HepG2 (cell line): ENCODE measurements around the gene CPNE2. TPM values are rescaled to one million over a fixed set of nuclear protein-coding genes. Genes with fewer than 3 reads are reported as not detected.

Experiments
- FOSL2 ChIP-seq: sonication (generic); formaldehyde crosslinking; IDR thresholded peaks from 2 replicates; pipeline ENCODE4 v1.4.0; 2020; ENCODE audit warnings: missing genetic modification reagents
- FOXA1 ChIP-seq, 2 experiments: fragments of 450-650 bp in 1 of 2; sonication (generic) in 1 of 2; formaldehyde crosslinking in 1 of 2; IDR thresholded peaks; 2 replicates each; pipeline versions ENCODE4 v1.4.0 to v1.6.1; 2016 to 2020; ENCODE audit warnings: missing genetic modification reagents in 1 of 2
- HMGXB4 ChIP-seq, 2 experiments: sonication (generic) in 1 of 2; formaldehyde crosslinking in 1 of 2; IDR thresholded peaks; 2 replicates each; pipeline versions ENCODE4 v1.4.0 to v1.6.1; 2018 to 2020; ENCODE audit warnings: missing genetic modification reagents in 2 of 2, borderline replicate concordance in 1 of 2, low read depth in 1 of 2, mild to moderate bottlenecking in 1 of 2, missing biosample characterization in 1 of 2
- IRF9 ChIP-seq: sonication (generic); formaldehyde crosslinking; IDR thresholded peaks from 2 replicates; pipeline ENCODE4 v1.8.0; 2022; ENCODE audit warnings: missing genetic modification reagents, mild to moderate bottlenecking, borderline replicate concordance
- JARID2 ChIP-seq: sonication (generic); formaldehyde crosslinking; IDR thresholded peaks from 2 replicates; pipeline ENCODE4 v1.8.1; 2023; ENCODE audit warnings: missing genetic modification reagents, inconsistent platforms; ENCODE audit not compliant: insufficient replicate concordance
- MXD4 ChIP-seq: IDR thresholded peaks from 2 replicates; pipeline ENCODE4 v1.6.1; 2016; ENCODE audit warnings: mild to moderate bottlenecking, missing biosample characterization, missing genetic modification reagents
- NR2F6 ChIP-seq, 2 experiments: IDR thresholded peaks; 2 replicates each; pipeline ENCODE4 v1.6.1; 2016; ENCODE audit warnings: antibody characterized with exemption in 1 of 2, mild to moderate bottlenecking in 1 of 2
- SAFB2 ChIP-seq: sonication (generic); formaldehyde crosslinking; IDR thresholded peaks from 2 replicates; pipeline ENCODE4 v1.5.1; 2020; ENCODE audit warnings: missing genetic modification reagents, low read depth, mild to moderate bottlenecking, borderline replicate concordance
- TBX2 ChIP-seq: sonication (generic); formaldehyde crosslinking; IDR thresholded peaks from 2 replicates; pipeline ENCODE4 v1.5.0; 2020; ENCODE audit warnings: missing genetic modification reagents, mild to moderate bottlenecking, borderline replicate concordance
- ZBTB44 ChIP-seq: sonication (generic); formaldehyde crosslinking; IDR thresholded peaks from 2 replicates; pipeline ENCODE4 v1.4.0; 2020; ENCODE audit warnings: missing genetic modification reagents
- ZMYM4 ChIP-seq: sonication (generic); formaldehyde crosslinking; IDR thresholded peaks from 2 replicates; pipeline ENCODE4 v1.8.1; 2023; ENCODE audit warnings: mild to moderate bottlenecking, missing genetic modification reagents
- ZNF224 ChIP-seq: sonication (generic); formaldehyde crosslinking; IDR thresholded peaks from 2 replicates; pipeline ENCODE4 v1.5.0; 2020; ENCODE audit warnings: mild to moderate bottlenecking, missing genetic modification reagents
- ZNF274 ChIP-seq: sonication (generic); formaldehyde crosslinking; IDR thresholded peaks from 2 replicates; pipeline ENCODE4 v1.5.1; 2020; ENCODE audit warnings: mild to moderate bottlenecking, missing genetic modification reagents
- ZNF333 ChIP-seq: sonication (generic); formaldehyde crosslinking; IDR thresholded peaks from 2 replicates; pipeline ENCODE4 v1.4.0; 2020; ENCODE audit warnings: mild to moderate bottlenecking, missing genetic modification reagents, borderline replicate concordance
- ZNF414 ChIP-seq: sonication (generic); formaldehyde crosslinking; IDR thresholded peaks from 2 replicates; pipeline ENCODE4 v1.5.0; 2020; ENCODE audit warnings: missing genetic modification reagents
- ZNF572 ChIP-seq: sonication (generic); formaldehyde crosslinking; IDR thresholded peaks from 2 replicates; pipeline ENCODE4 v1.5.1; 2020; ENCODE audit warnings: mild to moderate bottlenecking, missing genetic modification reagents
- ZNF879 ChIP-seq: sonication (generic); formaldehyde crosslinking; IDR thresholded peaks from 2 replicates; pipeline ENCODE4 v1.8.1; 2023; ENCODE audit warnings: missing genetic modification reagents
- ZZZ3 ChIP-seq: sonication (generic); formaldehyde crosslinking; IDR thresholded peaks from 2 replicates; pipeline ENCODE4 v1.4.0; 2020; ENCODE audit warnings: missing genetic modification reagents, mild to moderate bottlenecking, borderline replicate concordance
- polyA plus RNA-seq, 8 experiments: library from polyadenylated mRNA; depleted of rRNA in 3 of 8; stranded (reverse) in 7 of 8; unstranded in 1 of 8; fragments of >200 nt; fragmentation: Illumina TruSeq in 4 of 8; extraction: Trizol in 4 of 8; gene quantifications; 2 replicates each; pipeline versions ENCODE4 v1.2.1 to v1.2.3, GENCODE V29; 2011 to 2016; ENCODE audit warnings: low read depth in 4 of 8, missing spikeins in 1 of 8, mixed read lengths in 1 of 8; ENCODE audit not compliant: insufficient read depth in 1 of 8
- total RNA-seq, 5 experiments: library from RNA; depleted of rRNA; stranded (reverse); fragments of >200 nt; fragmentation: Illumina TruSeq; extraction: Trizol; gene quantifications; 2 replicates each; pipeline ENCODE4 v1.2.3, GENCODE V29; 2016; ENCODE audit warnings: low read depth in 1 of 5
- TF ChIP-seq, protein P1 (sequence below): sonication (generic); formaldehyde crosslinking; IDR thresholded peaks from 2 replicates; pipeline ENCODE4 v1.4.0; 2020; ENCODE audit warnings: missing genetic modification reagents

The CPNE2 gene
- total and polyA plus RNA-seq, 2 of the 13 experiments (the other 11 are each of a cell fraction or from before 2014, with no cell fraction given) = 10.6 to 23.3 TPM

GRCh38 chr16:57185945-57186871 is 93.8 kb downstream of the CPNE2 start, which contains the start of the genes PSME3IP1 and RSPRY1 (continued):
- 0 out of 2 replicates have a peak, but pooled peaks have one; percentile 49 for TF ChIP-seq ZNF224 (CRISPR knock-in tag)
- TF ChIP-seq ZNF274 (CRISPR knock-in tag) = peak; percentile 47; the same call in 1 of the 2 replicates
- peak; percentile 25; the same call in 1 of the 2 replicates for TF ChIP-seq SAFB2
- TF ChIP-seq ZNF414 (CRISPR knock-in tag) = peak; percentile 74
- peak; percentile 31 for TF ChIP-seq FOSL2 (CRISPR knock-in tag)
- TF ChIP-seq ZMYM4 (CRISPR knock-in tag) = peak; percentile 84
- no peak for TF ChIP-seq NR2F6 (IDR thresholded peaks at IDR 0.05)
- peak; percentile 59; the same call in 1 of the 2 replicates for TF ChIP-seq NR2F6 (CRISPR knock-in tag; IDR thresholded peaks at IDR 0.05)
- TF ChIP-seq, protein P1, sequence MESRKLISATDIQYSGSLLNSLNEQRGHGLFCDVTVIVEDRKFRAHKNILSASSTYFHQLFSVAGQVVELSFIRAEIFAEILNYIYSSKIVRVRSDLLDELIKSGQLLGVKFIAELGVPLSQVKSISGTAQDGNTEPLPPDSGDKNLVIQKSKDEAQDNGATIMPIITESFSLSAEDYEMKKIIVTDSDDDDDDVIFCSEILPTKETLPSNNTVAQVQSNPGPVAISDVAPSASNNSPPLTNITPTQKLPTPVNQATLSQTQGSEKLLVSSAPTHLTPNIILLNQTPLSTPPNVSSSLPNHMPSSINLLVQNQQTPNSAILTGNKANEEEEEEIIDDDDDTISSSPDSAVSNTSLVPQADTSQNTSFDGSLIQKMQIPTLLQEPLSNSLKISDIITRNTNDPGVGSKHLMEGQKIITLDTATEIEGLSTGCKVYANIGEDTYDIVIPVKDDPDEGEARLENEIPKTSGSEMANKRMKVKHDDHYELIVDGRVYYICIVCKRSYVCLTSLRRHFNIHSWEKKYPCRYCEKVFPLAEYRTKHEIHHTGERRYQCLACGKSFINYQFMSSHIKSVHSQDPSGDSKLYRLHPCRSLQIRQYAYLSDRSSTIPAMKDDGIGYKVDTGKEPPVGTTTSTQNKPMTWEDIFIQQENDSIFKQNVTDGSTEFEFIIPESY = peak; percentile 48; the same call in 1 of the 2 replicates
- peak; percentile 63; the same call in 1 of the 2 replicates for TF ChIP-seq IRF9 (CRISPR knock-in tag)
- TF ChIP-seq ZZZ3 (CRISPR knock-in tag) = peak; percentile 71; the same call in 1 of the 2 replicates
- TF ChIP-seq ZNF572 (CRISPR knock-in tag) = peak; percentile 34; the same call in 1 of the 2 replicates
- TF ChIP-seq ZBTB44 = peak; percentile 48; the same call in 1 of the 2 replicates
- TF ChIP-seq HMGXB4 (CRISPR knock-in tag; IDR thresholded peaks at IDR 0.05; ENCODE audit: borderline replicate concordance in 1 of 2, low read depth in 1 of 2) = peak; percentile 77 to 81
- TF ChIP-seq JARID2 = no peak
- no peak for TF ChIP-seq FOXA1 (IDR thresholded peaks at IDR 0.05)
- peak; percentile 45; the same call in 1 of the 2 replicates for TF ChIP-seq FOXA1 (CRISPR knock-in tag; IDR thresholded peaks at IDR 0.05)
- peak; percentile 60; the same call in 1 of the 2 replicates for TF ChIP-seq ZNF333
- peak; percentile 84; the same call in 1 of the 2 replicates for TF ChIP-seq ZNF879 (CRISPR knock-in tag)
- TF ChIP-seq MXD4 = peak; percentile 73; the same call in 1 of the 2 replicates
- 0 out of 2 replicates have a peak, but pooled peaks have one; percentile 21 for TF ChIP-seq TBX2 (CRISPR knock-in tag)
